ENCODE results near the gene BRICD5. TPM values are rescaled to one million over a fixed set of nuclear protein-coding genes. Genes with fewer than 3 reads are reported as not detected.

BRICD5 gene
- polyA plus RNA-seq, 1 donor = 7.8 TPM

DNA sequence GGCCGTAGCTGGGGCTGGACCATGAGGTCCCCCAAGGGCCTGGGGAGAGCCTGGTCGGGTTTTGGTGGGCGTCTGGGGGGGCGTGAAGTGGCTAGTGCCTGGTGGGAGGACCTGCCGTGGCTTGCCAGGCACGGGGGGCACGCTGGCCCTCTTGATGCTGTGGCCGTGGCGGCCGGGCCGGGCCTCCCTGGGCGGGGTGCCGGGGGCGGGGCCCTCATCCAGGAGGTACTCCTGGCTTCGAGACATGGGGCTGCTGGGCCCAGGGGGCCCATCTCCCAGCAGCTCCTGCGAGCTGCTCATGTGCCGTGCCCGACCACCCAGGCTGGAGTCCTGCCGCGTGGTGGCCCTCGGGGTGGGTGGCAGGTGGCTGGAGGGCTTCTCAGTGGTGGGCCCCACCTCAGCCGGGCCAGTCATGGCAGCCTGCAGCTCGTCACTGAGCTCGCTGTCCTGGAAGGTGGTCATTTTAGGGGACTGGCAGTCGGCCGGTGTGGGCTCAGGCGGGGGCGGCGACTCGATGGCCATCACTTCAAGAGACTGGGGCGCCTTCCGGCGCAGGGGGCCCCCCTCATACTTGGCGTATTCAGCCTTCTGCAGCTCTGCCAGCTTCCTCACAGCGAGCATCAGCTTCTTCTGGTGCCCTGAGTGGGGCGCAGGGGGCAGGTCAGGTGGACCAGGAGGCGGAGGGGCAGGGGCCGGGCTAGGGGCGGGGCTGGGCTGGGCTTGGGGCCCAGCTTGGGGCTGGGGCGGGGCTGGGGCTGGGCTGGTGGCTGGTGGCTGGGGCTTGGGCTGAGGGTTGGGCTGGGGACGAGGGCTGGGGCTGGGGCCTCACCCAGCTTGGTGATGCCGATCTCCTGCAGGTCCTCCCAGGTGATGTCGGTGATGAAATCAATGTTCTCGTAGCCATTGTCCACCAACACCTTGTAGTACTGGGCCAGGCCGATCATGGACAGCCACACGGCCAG lies 29.4 kb downstream of the BRICD5 start:
- DNase-seq = no peak

DNA sequence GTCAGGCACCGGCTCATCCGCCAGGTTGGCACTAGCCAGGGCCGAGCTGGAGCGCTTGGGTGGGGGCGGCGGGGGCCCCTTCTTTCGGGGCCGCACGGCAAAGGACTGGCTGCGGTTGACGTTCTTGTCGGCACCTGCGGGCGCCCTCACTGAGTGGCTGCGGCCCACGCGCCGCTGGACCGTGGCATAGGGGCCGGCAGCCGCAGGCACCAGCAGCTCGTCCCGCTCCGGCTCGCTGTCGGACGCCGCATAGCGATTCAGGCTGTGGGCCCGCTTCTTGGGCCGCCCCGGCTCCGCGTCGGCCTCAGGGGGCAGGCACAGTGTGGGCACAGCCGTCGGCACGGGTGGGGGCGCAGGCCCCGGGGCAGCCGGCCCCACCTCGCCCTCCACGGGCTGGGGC lies 30.2 kb downstream of the BRICD5 start:
- DNase-seq = no peak

DNA sequence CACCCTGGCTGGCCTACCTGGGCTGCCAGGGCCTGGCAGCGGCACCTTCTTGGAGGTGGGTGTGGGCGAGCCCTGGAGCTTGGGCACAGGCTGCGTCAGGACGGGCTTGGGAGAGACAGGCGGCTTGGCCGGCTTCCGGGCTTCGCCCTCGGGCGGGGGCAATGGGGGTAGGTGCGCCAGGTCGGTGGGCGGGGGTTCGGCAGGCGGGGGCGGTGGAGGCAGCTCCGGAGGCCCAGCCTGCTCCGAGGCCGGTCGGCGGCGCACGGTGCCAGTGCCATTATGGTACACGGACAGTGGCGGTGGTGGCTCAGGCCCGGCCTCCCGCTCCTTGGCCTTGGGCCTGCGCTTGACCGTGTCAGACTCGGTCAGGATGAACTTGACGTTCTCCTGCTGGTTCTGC lies 31.1 kb downstream of the BRICD5 start:
- DNase-seq = no peak

DNA sequence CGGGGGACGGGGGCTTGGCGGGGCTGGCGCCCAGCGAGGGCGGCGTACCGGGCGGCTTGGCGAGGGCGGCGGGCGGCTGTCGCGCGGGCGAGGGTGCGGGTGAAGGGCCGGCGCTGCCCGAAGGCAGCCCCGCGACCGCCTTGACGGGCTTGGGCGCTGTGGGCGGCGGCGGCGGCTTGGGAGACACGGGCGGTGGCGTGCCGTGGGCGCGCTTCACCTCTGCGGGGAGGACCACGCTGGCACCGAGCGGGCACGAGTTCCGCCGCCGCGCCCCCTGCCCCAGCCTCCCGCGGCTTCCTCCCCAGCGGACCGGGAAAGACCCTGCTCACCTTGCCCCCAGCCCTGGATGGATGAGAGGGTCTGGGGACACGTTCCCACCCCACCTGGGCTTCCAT lies 31.6 kb downstream of the BRICD5 start:
- DNase-seq = no peak

DNA sequence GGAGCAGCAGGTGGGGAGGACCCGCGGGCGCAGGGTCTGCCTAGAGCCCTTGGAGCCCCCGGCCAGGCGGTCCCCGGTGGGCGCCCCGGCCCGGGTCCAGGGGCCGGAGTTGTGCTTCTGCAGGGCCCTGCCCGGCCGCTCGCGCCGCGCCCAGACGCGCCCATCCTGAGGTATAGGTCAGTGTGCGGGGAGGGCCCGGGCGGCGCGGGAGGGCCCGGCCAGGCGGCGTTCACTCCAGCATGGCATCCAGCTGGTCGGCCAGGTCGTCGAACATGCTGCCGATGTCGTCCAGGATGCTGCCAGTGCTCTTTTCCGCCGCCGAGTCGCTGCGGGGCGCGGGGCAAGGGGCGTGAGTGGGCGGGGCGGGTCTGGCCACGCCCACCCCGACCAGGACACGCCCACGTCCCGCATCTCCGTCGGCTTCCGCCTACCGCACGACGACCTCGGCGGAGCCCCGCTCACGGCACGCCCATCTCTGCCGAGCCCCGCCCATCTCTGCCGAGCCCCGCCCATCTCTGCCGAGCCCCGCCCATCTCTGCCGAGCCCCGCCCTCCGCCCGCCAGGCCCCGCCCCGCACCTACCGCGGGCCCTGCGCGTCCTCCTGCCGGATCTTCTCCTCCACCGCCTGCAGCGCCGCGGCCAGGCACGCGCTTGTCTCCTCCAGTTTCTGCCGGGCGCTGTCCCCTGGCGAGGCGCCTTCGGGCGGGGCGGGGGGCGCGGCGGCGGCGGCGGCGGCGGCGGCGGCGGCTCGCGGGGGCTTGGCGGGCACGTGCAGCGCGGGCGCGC lies 32.1 kb downstream of the BRICD5 start:
- no peak for DNase-seq

DNA sequence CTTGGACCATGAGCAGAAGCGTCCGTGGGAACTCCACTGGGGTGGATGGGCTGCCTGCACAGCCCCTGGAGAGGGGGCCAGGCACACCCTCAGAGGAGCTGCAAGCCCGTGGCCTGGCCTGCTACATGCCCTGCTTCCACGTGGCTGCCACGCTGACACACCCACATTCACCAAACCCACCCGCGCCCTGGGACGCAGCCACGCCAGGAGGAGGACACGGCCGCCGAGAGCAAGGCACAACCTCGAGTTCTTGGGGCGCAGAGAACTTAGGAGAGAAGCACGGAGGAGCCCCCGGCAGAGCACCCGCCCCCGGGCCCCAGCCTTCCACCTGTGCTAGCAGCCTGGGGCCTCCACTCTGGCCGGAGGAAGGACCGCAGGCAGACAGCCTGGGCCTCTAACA lies 33.1 kb downstream of the BRICD5 start:
- DNase-seq = no peak

DNA sequence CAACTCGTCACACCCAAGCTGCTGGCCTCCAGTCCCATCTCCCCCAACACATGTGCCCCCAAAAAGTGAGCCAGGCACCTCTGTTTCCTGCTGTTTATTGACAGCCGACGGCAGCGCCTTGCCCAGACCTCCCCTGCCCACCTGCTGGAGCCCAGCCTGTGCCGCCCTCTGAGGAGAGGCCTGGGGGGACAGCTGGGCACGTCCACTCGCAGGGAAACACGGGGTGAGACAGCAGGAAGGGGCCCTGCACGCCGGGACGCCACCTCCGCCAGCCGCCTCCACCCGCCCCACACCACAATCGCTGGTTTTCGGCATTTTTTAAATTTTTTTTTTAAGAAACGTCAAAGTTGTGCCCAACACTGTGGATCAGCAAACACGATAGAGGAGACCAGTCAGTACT lies 33.6 kb downstream of the BRICD5 start:
- no peak for DNase-seq

DNA sequence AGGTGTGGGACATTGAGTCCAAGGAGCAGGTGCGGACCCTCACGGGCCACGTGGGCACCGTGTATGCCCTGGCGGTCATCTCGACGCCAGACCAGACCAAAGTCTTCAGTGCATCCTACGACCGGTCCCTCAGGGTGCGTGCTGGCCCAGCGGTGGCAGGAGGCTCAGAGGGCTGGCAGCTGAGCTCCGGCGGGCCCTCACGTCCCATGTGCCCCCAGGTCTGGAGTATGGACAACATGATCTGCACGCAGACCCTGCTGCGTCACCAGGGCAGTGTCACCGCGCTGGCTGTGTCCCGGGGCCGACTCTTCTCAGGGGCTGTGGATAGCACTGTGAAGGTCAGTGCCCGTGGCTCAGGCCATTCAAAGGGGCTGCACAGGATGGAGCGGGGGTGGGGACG lies 34.6 kb downstream of the BRICD5 start:
- DNase-seq = no peak

DNA sequence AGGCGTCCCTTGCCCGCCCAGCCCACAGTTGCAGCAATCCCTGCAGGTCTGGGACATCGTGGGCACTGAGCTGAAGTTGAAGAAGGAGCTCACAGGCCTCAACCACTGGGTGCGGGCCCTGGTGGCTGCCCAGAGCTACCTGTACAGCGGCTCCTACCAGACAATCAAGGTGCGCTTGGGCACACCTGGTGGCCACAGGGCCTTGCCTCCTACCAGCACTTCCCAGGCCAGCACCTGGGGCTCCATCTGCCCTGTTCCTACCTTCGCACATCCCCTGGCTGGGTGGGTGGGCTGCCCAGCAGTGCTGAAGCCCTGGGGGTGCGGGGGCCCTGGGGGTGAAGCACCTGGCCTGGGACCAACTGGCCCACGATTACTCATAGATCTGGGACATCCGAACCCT lies 35.2 kb downstream of the BRICD5 start:
- no peak for DNase-seq

DNA sequence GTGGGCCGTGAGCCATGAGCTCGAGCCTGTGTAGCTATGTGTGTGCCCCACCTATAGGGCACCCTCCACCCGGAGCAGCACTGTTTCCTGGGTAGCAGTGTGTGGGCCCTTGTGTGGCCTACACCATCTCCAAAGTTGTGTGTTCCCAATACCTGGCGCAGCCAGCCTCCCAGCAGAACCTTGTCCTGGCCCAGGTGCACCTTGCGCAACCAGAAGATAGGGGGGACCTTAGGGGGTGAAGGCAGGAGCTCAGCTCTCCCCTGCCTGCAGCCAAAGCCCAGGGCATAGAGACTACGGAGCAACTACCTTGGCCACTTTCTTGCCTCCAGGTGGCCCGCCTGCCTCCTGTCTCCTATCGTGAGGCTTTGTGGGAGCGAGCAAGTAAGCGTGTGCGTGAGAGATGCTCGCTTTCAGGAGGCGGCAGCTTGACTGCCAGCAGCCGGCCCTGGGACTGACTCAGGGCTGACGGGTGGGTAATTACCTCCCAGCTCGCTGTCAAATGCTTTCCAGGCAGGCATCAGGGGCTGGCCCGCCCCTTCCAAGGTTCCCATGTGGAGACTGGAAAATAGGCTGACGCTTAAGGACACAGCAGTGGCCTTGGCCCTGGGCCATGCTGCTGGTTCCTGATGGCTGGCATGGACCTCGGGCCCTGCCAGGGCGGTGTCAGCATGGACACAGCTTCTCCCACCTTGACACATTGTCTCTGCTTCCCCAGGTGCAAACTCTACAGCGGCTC lies 36.1 kb downstream of the BRICD5 start:
- DNase-seq = no peak

DNA sequence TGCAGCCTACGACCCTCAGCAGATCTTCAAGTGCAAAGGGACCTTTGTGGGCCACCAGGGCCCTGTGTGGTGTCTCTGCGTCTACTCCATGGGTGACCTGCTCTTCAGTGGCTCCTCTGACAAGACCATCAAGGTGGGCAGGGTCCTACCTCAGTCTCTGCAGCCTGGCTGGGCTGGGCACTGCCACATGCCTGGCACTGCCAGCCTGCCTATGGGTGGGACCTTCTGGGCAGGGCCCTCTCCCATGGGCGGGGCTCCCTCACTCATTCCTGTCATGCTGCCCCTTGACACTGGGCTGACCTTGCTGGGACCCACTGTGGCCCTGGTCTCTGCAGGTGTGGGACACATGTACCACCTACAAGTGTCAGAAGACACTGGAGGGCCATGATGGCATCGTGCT lies 36.7 kb downstream of the BRICD5 start:
- no peak for DNase-seq

DNA sequence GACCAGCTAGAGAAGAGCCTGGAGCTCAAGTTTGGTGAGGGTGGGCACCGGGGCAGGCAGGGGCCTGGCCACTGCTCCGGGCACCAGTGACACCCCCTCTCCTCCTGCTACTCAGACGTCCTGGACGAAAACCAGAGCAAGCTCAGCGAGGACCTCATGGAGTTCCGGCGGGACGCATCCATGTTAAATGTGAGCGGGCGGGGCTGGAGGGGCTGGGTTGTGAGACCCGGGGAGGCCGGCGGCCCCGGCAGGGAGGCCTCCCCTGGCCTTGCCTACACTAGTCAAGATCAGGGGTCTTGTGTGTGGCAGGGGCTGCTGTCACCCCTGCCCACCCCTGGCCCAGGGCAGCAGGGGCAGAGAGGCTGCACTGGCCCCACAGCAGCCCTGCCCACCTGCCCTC lies 37.3 kb downstream of the BRICD5 start:
- no peak for DNase-seq

DNA sequence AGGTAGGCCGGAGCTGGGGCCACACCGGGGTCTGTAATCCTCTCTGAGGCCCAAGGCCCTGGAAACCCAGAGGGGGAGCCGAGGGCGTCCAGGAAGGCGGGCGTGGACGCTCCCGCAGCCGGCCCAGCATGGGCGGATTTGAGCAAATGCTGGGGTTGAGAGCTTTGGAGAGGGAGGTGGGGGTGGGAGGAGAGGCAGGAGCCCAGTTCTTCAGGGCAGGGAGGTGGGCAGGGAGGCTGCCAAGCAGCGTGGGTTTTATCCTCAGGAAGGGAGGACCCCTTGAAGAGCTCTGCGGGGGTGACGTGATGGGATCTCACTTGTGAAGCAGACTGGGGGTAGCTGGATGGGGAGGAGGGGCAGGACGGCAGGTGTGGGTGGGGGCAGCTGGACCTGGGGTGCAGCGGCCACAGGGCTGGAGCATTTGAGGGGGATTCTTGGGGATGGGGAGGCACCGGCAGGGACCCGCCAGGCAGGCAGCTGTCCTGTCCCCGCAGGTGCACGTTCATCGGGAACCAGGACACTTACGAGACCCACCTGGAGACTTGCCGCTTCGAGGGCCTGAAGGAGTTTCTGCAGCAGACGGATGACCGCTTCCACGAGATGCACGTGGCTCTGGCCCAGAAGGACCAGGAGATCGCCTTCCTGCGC lies 37.9 kb downstream of the BRICD5 start:
- no peak for DNase-seq

DNA sequence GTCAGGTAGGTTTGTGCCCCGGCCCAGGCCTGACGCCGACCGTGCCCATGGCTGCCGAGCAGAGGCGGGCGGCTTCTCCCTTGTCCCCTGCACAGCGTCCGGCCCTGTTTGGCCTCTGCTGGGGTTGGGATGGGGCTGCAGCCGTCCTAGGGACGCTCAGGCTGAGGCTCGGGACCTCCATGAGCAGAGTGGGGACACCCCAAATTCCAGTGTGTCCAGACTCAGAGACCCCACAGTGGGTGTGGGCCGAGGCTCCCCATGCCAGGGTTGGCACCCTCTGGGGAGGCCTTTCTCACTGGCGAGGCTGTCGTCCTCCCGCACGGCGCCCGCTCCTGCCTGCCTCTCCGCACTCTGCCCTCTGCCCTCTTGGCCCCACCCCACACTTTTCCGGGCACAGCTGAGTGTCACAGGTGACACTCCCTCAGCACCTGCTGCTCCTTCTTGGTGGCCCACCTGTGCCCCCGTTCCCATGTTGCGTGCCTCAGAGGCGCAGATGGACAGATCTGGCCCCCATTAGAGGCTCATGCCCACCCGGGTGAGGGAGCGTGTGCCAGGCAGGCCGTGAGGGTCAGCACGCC lies 39.0 kb downstream of the BRICD5 start:
- no peak for DNase-seq

DNA sequence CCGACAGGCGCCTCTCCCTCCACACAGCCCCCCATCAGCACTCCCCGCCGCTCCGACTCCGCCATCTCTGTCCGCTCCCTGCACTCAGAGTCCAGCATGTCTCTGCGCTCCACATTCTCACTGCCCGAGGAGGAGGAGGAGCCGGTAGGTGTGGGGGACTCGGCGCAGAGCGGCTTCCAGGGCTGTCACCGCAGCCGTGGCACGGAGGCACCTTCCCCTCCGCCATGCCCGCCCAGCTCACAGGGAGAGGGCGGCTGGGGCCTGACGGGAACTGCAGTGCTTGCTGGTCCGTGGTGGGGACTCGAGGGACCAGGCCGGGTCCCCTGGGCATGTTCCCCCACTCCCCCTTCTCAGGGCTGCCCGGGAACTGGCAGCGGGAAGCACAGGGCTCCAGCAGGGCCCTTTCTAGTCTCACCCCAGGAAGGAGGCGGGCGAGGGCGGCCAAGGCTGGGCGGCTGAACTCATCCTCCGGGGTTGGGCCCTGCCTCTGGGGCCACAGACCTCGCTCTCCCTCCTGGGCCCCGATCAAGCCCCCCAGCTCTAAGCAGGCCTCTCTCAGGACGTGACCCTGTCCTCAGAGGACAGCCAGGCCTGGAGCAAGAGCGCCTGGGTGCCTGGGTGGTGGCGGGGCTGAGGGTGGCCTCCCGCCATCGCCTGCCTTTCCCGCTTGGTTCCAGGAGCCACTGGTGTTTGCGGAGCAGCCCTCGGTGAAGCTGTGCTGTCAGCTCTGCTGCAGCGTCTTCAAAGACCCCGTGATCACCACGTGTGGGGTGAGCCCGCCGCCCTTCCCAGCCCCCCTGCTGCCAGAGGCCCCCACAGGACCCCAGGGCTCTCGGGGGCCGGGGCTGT lies 39.9 kb downstream of the BRICD5 start:
- no peak for DNase-seq

DNA sequence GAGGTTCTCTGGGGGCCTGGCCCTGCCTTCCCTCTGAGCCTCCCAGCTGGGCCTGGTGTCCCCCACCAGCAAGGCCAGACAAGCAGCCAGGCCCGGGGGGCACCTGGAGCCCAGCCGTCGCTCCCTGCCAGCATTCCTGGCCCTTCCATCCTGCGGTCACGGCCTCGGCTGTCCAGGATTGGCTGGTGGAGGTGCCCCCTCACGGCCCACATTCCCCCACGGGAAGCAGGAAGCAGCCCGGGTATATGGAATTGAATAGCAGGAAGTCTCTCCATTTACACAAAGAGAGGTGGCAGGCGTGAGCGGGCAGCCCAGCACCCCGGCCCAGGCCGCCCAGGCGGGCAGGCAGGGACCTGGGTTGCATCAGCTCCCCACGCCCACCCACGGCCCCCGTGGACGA lies 40.6 kb downstream of the BRICD5 start:
- no peak for DNase-seq

DNA sequence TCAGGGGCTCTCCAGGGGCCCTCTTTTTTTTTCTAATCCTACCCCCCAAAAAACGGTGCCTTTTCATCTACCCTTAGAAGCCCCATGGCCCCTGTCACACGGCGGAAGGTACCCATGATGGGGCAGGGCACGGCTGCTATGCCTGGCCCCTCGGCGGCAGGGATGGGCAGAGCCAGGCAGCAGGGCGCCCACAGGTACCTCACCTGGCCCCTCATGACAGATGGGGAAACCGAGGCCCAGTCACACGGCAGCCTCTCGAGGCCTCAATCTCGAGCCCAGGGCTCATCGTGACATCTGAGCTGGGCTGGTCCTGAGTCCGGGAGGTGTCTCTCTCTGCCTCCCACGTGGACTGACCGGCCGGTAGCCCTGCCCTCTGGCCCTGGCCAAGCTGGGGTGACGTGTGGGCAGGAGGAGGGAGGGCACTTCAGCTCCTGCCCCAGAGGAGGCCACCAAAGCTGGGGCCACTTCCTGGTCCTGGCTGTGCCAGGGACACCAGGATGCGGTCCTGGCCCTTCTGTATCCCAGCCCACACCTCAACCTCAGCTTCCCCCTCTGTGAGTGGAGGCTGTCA lies 43.5 kb downstream of the BRICD5 start:
- DNase-seq = no peak

DNA sequence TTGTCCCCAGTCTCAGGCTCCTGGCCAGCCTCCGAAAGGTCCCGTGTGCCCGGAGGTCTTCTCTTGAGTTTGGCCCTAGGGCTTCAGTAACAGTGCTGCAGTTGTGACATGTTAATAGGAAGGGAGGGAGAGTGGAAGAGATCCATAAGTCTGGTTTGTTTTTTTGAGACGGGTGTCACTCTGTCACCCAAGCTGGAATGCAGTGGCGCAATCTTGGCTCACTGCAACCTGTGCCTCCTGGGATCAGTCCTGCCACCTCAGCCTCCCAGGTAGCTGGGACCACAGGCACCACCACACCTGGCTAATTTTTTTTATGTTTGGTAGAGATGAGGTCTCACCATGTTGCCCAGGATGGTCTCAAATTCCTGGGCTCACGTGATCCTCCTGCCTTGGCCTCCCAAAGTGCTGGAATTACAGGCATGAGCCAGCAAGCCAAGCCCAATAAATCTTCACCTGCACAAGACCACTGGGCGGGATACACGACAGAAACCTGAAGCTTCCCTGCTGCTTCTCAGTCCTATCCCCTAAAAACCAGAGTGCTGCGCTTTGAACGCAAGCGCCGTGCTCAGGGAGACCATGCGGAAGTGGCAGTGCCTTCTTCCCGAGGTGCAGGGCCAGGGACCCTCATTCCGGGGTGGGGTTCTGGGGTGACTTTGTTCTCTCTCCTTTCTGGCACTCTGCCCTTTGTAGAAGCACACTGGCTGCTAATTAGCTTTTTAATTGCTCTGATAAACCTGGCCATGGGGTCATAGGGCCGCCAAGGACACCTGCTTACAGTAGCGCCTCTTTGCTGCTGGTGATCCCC lies 44.2 kb downstream of the BRICD5 start:
- DNase-seq = no peak

DNA sequence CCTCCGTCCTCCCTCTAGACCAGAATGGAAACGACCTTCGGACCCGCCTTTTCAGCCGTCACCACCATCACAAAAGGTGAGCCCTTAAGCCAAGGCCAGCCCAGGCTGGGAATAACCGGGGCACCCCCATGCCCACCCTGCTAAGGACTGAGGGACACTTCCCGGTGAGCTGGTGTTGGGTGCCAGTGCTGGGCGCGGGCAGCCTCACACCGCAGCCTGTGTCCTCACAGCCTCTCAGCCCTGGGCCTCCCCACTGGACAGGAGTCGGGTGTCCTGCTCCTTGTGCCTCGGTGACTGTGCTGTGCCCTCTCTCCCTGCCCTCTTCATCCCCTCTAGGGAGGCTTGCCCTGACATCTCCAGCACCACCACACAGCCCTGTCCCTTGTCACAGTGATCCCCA lies 44.8 kb downstream of the BRICD5 start:
- no peak for DNase-seq
